A549 (cell line): ENCODE results near the gene GRID1.

Experiments
- ATOH8 ChIP-seq: fragments of 250-450 bp; sonication (Bioruptor Pico); IDR thresholded peaks from 2 replicates; pipeline ENCODE4 v1.5.0; 2020; ENCODE audit warnings: low read depth, mild to moderate bottlenecking, moderate library complexity
- BHLHE40 ChIP-seq: IDR thresholded peaks from 2 replicates; pipeline ENCODE4 v1.6.1; 2012; ENCODE audit warnings: low read depth, low read length, inconsistent platforms
- CTCF ChIP-seq: fragments of >200 bp; sonication (Bioruptor Twin); formaldehyde crosslinking; IDR thresholded peaks from 3 replicates; pipeline ENCODE4 v1.5.1; 2016
- EHMT2 ChIP-seq: fragments of 200-600 bp; sonication (generic); IDR thresholded peaks from 2 replicates; pipeline ENCODE4 v1.6.1; 2016; ENCODE audit warnings: antibody characterized with exemption, low read depth, mild to moderate bottlenecking, moderate library complexity
- EP300 ChIP-seq, 2 experiments: fragments of >200 bp; sonication (Bioruptor Twin); formaldehyde crosslinking; IDR thresholded peaks; 2 replicates in 1 of 2; 3 replicates in 1 of 2; pipeline ENCODE4 v1.6.1; 2016 to 2017
- HOXA7 ChIP-seq: fragments of 250-450 bp; sonication (Bioruptor Pico); IDR thresholded peaks from 2 replicates; pipeline ENCODE4 v1.5.0; 2020; ENCODE audit warnings: mild to moderate bottlenecking, moderate library complexity
- JUN ChIP-seq, 2 experiments: fragments of >200 bp; sonication (Bioruptor Twin); formaldehyde crosslinking; IDR thresholded peaks; 2 replicates in 1 of 2; 3 replicates in 1 of 2; pipeline ENCODE4 v1.6.1; 2016 to 2017
- MAZ ChIP-seq: fragments of 150-350 bp; IDR thresholded peaks from 2 replicates; pipeline ENCODE4 v1.6.1; 2014; ENCODE audit warnings: antibody characterized with exemption, low read depth, low read length, borderline replicate concordance
- PHF8 ChIP-seq: fragments of 200-600 bp; sonication (generic); IDR thresholded peaks from 2 replicates; pipeline ENCODE4 v1.6.1; 2016; ENCODE audit warnings: low read depth, mild to moderate bottlenecking, antibody characterized with exemption, moderate library complexity, borderline replicate concordance
- POLR2A ChIP-seq: IDR thresholded peaks from 2 replicates; pipeline ENCODE4 v1.6.1; 2012; ENCODE audit warnings: mild to moderate bottlenecking, low read length
- RAD21 ChIP-seq, 2 experiments: fragments of >200 bp in 1 of 2; sonication (Bioruptor Twin) in 1 of 2; formaldehyde crosslinking in 1 of 2; IDR thresholded peaks in 1 of 2; conservative IDR thresholded peaks in 1 of 2; 2 replicates in 1 of 2; 3 replicates in 1 of 2; pipeline ENCODE4 v1.6.1; 2012 to 2018; ENCODE audit warnings: inconsistent platforms in 1 of 2
- USF2 ChIP-seq: fragments of 450-650 bp; IDR thresholded peaks from 2 replicates; pipeline ENCODE4 v1.6.1; 2014; ENCODE audit warnings: antibody characterized with exemption

- TF ChIP-seq EP300 (IDR thresholded peaks at IDR 0.05) (no peak), CTCF (no peak), USF2 (no peak), HOXA7 (CRISPR knock-in tag) (no peak), ATOH8 (CRISPR knock-in tag) (no peak), MAZ (no peak), EHMT2 (no peak), POLR2A (no peak), RAD21 (conservative IDR thresholded peaks at IDR 0.05 in 1 of 2, IDR thresholded peaks at IDR 0.05 in 1 of 2) (no peak), BHLHE40 (no peak), JUN (IDR thresholded peaks at IDR 0.05) (no peak), PHF8 (no peak)
Observed at GRCh38 chr10:85666987-85667386, 699.6 kb downstream of the GRID1 start.
